Stomach (tissue), 4 donors: ENCODE results near the gene DCC.

Experiments used
- CTCF ChIP-seq, 7 experiments: fragments of 450-650 bp in 4 of 7; fragments of 200-600 bp in 3 of 7; sonication (generic) in 3 of 7; IDR thresholded peaks; one replicate each; pipeline ENCODE4 v1.5.1; 2016 to 2019; ENCODE audit warnings: antibody characterized with exemption in 7 of 7, control low read depth in 2 of 7, mild to moderate bottlenecking in 1 of 7
- EP300 ChIP-seq: sonication (generic); formaldehyde crosslinking; IDR thresholded peaks from one replicate; pipeline ENCODE4 v1.6.1; 2017; ENCODE audit warnings: antibody characterized with exemption
- POLR2A ChIP-seq, 4 donors: fragments of 450-650 bp; IDR thresholded peaks; one replicate each; pipeline ENCODE4 v1.6.1; 2016; ENCODE audit warnings: antibody characterized with exemption in 4 of 4, control low read depth in 2 of 4, mild to moderate bottlenecking in 1 of 4, moderate library complexity in 1 of 4
- POLR2AphosphoS5 ChIP-seq, 3 donors: sonication (generic); formaldehyde crosslinking; IDR thresholded peaks; one replicate each; pipeline ENCODE4 v1.6.1; 2016; ENCODE audit warnings: antibody characterized with exemption in 3 of 3

- TF ChIP-seq CTCF (IDR thresholded peaks at IDR 0.05) (no peak), POLR2AphosphoS5 (IDR thresholded peaks at IDR 0.05) (no peak), POLR2A (IDR thresholded peaks at IDR 0.05) (no peak), EP300 (no peak)
Observed at GRCh38 chr18:53382870-53383269, 1042.9 kb downstream of the DCC start.
